Measurements from ENCODE around the gene CCNK.

CCNK gene

GRCh38 chr14:99527026-99527425 lies 45.8 kb downstream of the CCNK start:
- no peak for TF ChIP-seq CTCF (conservative IDR thresholded peaks at IDR 0.05; ENCODE audit: low read depth)
- DNase-seq (ENCODE audit: low spot score): no peak
- POLR2A ChIA-PET (ENCODE audit: low non-redundant PET): no interaction called here
- H3K27ac ChIP-seq: peak overlapping the region; percentile 23; the same call in 1 of the 2 replicates
- CTCF ChIA-PET: no interaction called here

- POLR2A ChIA-PET (ENCODE audit: low non-redundant PET): no interaction called here
- H3K27ac ChIP-seq: peak overlapping the region; percentile 23
- TF ChIP-seq CTCF (conservative IDR thresholded peaks at IDR 0.05; ENCODE audit: low read depth): no peak
- CTCF ChIA-PET: no interaction called here
- no peak for DNase-seq (ENCODE audit: low spot score)
Observed at GRCh38 chr14:99527427-99528076, 46.3 kb downstream of the CCNK start.

- peak overlapping the region; percentile 60; the same call in 1 of the 2 replicates for H3K27ac ChIP-seq
- TF ChIP-seq CTCF (conservative IDR thresholded peaks at IDR 0.05; ENCODE audit: low read depth): no peak
- CTCF ChIA-PET: interaction anchor here (0.7 kb wide), 1 partner anchor 93 kb away, joined by 6 read pairs; no protein-coding TSS in a partner anchor
- POLR2A ChIA-PET (ENCODE audit: low non-redundant PET): interaction anchor here (0.8 kb wide), 1 partner anchor 77 kb away, joined by 13 read pairs; no protein-coding TSS in a partner anchor
- no peak for DNase-seq (ENCODE audit: low spot score)
Observed at GRCh38 chr14:99529899-99530298, 48.7 kb downstream of the CCNK start.

GRCh38 chr14:99530407-99531155 lies 49.4 kb downstream of the CCNK start:
- no peak for DNase-seq (ENCODE audit: low spot score)
- peak overlapping the region; percentile 60 for H3K27ac ChIP-seq
- ChIA-PET CTCF (interaction anchor here (0.6 kb wide), 1 partner anchor 1818 kb away, joined by 4 read pairs; no protein-coding TSS in a partner anchor), POLR2A (ENCODE audit: low non-redundant PET) (no interaction called here)
- no peak for TF ChIP-seq CTCF (conservative IDR thresholded peaks at IDR 0.05; ENCODE audit: low read depth)

GRCh38 chr14:99531251-99532096 lies 50.3 kb downstream of the CCNK start:
- TF ChIP-seq CTCF (conservative IDR thresholded peaks at IDR 0.05; ENCODE audit: low read depth): no peak
- CTCF ChIA-PET: no interaction called here
- POLR2A ChIA-PET (ENCODE audit: low non-redundant PET): no interaction called here
- peak overlapping the region; percentile 60 for H3K27ac ChIP-seq
- DNase-seq (ENCODE audit: low spot score): no peak

- H3K27ac ChIP-seq: peak overlapping the region; percentile 60
- TF ChIP-seq CTCF (conservative IDR thresholded peaks at IDR 0.05; ENCODE audit: low read depth): no peak
- POLR2A ChIA-PET (ENCODE audit: low non-redundant PET): interaction anchor here (0.7 kb wide), 1 partner anchor 20 kb away, joined by 4 read pairs; no protein-coding TSS in a partner anchor
- DNase-seq (ENCODE audit: low spot score): no peak
- CTCF ChIA-PET: no interaction called here
Observed at GRCh38 chr14:99532310-99532709, 51.1 kb downstream of the CCNK start.
